Measurements from ENCODE around the gene CLCN4.

Gene CLCN4

GRCh38 chrX:10174810-10175209 lies 18.0 kb downstream of the CLCN4 start:
- no peak for ATAC-seq (replicated peaks; ENCODE audit: extremely low read depth, poor library complexity, severe bottlenecking)
- Mint-ChIP-seq H3K9me3 (no peaks in the 10 kb centered on the region), H3K4me1 (no peaks in the 10 kb centered on the region)

GRCh38 chrX:10175319-10175871 lies 18.6 kb downstream of the CLCN4 start:
- Mint-ChIP-seq H3K36me3 (ENCODE audit: insufficient read depth) (peaks cover 2% of the 10 kb centered on the region), H3K27me3 (peaks cover 23% of the 10 kb centered on the region), H3K27ac (ENCODE audit: low read depth) (no peak overlapping the region), H3K4me1 (no peaks in the 10 kb centered on the region), H3K9me3 (no peaks in the 10 kb centered on the region), H3K4me3 (no peak overlapping the region)
- ATAC-seq (replicated peaks; ENCODE audit: extremely low read depth, poor library complexity, severe bottlenecking) (no peak), DNase-seq (ENCODE audit: low spot score in 2 of 2) (no peak)

More at GRCh38 chrX:10174810-10175209, 18.0 kb downstream of the CLCN4 start:
- peaks cover 23% of the 10 kb centered on the region for H3K27me3 Mint-ChIP-seq
- DNase-seq (ENCODE audit: low spot score in 2 of 2), result no peak
- H3K27ac Mint-ChIP-seq (ENCODE audit: low read depth), result no peak overlapping the region
- H3K36me3 Mint-ChIP-seq (ENCODE audit: insufficient read depth), result peaks cover 2% of the 10 kb centered on the region
- no peak overlapping the region for H3K4me3 Mint-ChIP-seq

GRCh38 chrX:10176121-10177003 lies 19.6 kb downstream of the CLCN4 start:
- ATAC-seq (replicated peaks; ENCODE audit: extremely low read depth, poor library complexity, severe bottlenecking) (no peak), DNase-seq (ENCODE audit: low spot score in 2 of 2) (no peak)
- Mint-ChIP-seq H3K4me1 (no peaks in the 10 kb centered on the region), H3K9me3 (no peaks in the 10 kb centered on the region), H3K27ac (ENCODE audit: low read depth) (no peak overlapping the region), H3K27me3 (peaks cover 23% of the 10 kb centered on the region), H3K36me3 (ENCODE audit: insufficient read depth) (peaks cover 2% of the 10 kb centered on the region), H3K4me3 (no peak overlapping the region)

GRCh38 chrX:10177004-10177396 lies 20.2 kb downstream of the CLCN4 start:
- H3K36me3 Mint-ChIP-seq (ENCODE audit: insufficient read depth), result peaks cover 2% of the 10 kb centered on the region
- DNase-seq (ENCODE audit: low spot score in 2 of 2) (no peak), ATAC-seq (replicated peaks; ENCODE audit: extremely low read depth, poor library complexity, severe bottlenecking) (no peak)
- H3K9me3 Mint-ChIP-seq, result no peaks in the 10 kb centered on the region
- no peak overlapping the region for H3K4me3 Mint-ChIP-seq
- no peak overlapping the region for H3K27ac Mint-ChIP-seq (ENCODE audit: low read depth)
- no peaks in the 10 kb centered on the region for H3K4me1 Mint-ChIP-seq
- peaks cover 23% of the 10 kb centered on the region for H3K27me3 Mint-ChIP-seq

GRCh38 chrX:10177601-10178000 lies 20.8 kb downstream of the CLCN4 start:
- H3K4me1 Mint-ChIP-seq, result no peaks in the 10 kb centered on the region
- no peaks in the 10 kb centered on the region for H3K9me3 Mint-ChIP-seq
- ATAC-seq (replicated peaks; ENCODE audit: extremely low read depth, poor library complexity, severe bottlenecking), result no peak
- H3K36me3 Mint-ChIP-seq (ENCODE audit: insufficient read depth), result peaks cover 2% of the 10 kb centered on the region
- no peak for DNase-seq (ENCODE audit: low spot score in 2 of 2)
- no peak overlapping the region for H3K4me3 Mint-ChIP-seq
- peaks cover 23% of the 10 kb centered on the region for H3K27me3 Mint-ChIP-seq
- no peak overlapping the region for H3K27ac Mint-ChIP-seq (ENCODE audit: low read depth)

- Mint-ChIP-seq H3K4me1 (no peaks in the 10 kb centered on the region), H3K4me3 (no peak overlapping the region), H3K36me3 (ENCODE audit: insufficient read depth) (peaks cover 2% of the 10 kb centered on the region), H3K27me3 (peaks cover 23% of the 10 kb centered on the region), H3K27ac (ENCODE audit: low read depth) (no peak overlapping the region), H3K9me3 (no peaks in the 10 kb centered on the region)
- no peak for ATAC-seq (replicated peaks; ENCODE audit: extremely low read depth, poor library complexity, severe bottlenecking)
- no peak for DNase-seq (ENCODE audit: low spot score in 2 of 2)
Measured at GRCh38 chrX:10178866-10179463, 22.2 kb downstream of the CLCN4 start.

GRCh38 chrX:10183760-10184159 lies 27.0 kb downstream of the CLCN4 start:
- Mint-ChIP-seq H3K4me3 (no peak overlapping the region), H3K36me3 (ENCODE audit: insufficient read depth) (peaks cover 2% of the 10 kb centered on the region)
- no peak for ATAC-seq (replicated peaks; ENCODE audit: extremely low read depth, poor library complexity, severe bottlenecking)

GRCh38 chrX:10184411-10184810 lies 27.6 kb downstream of the CLCN4 start:
- DNase-seq (ENCODE audit: low spot score in 2 of 2), result no peak
- no peak for ATAC-seq (replicated peaks; ENCODE audit: extremely low read depth, poor library complexity, severe bottlenecking)
- H3K4me1 Mint-ChIP-seq, result peaks cover under 1% of the 10 kb centered on the region
- H3K36me3 Mint-ChIP-seq (ENCODE audit: insufficient read depth), result peaks cover under 1% of the 10 kb centered on the region
- H3K27ac Mint-ChIP-seq (ENCODE audit: low read depth), result no peak overlapping the region
- H3K27me3 Mint-ChIP-seq, result peaks cover 27% of the 10 kb centered on the region
- H3K4me3 Mint-ChIP-seq, result no peak overlapping the region
- no peaks in the 10 kb centered on the region for H3K9me3 Mint-ChIP-seq

More at GRCh38 chrX:10183760-10184159, 27.0 kb downstream of the CLCN4 start:
- no peaks in the 10 kb centered on the region for H3K9me3 Mint-ChIP-seq
- no peaks in the 10 kb centered on the region for H3K4me1 Mint-ChIP-seq
- no peak overlapping the region for H3K27ac Mint-ChIP-seq (ENCODE audit: low read depth)
- no peak for DNase-seq (ENCODE audit: low spot score in 2 of 2)
- H3K27me3 Mint-ChIP-seq, result peaks cover 27% of the 10 kb centered on the region

GRCh38 chrX:10186355-10186754 lies 29.6 kb downstream of the CLCN4 start:
- H3K4me1 Mint-ChIP-seq, result peaks cover 5% of the 10 kb centered on the region
- H3K4me3 Mint-ChIP-seq, result no peak overlapping the region
- no peaks in the 10 kb centered on the region for H3K36me3 Mint-ChIP-seq (ENCODE audit: insufficient read depth)
- H3K9me3 Mint-ChIP-seq, result no peaks in the 10 kb centered on the region
- DNase-seq (ENCODE audit: low spot score in 2 of 2) (no peak), ATAC-seq (replicated peaks; ENCODE audit: extremely low read depth, poor library complexity, severe bottlenecking) (no peak)
- H3K27me3 Mint-ChIP-seq, result peaks cover 27% of the 10 kb centered on the region
- H3K27ac Mint-ChIP-seq (ENCODE audit: low read depth), result no peak overlapping the region

GRCh38 chrX:10187421-10187820 lies 30.6 kb downstream of the CLCN4 start:
- H3K36me3 Mint-ChIP-seq (ENCODE audit: insufficient read depth), result no peaks in the 10 kb centered on the region
- DNase-seq (ENCODE audit: low spot score in 2 of 2) (no peak), ATAC-seq (replicated peaks; ENCODE audit: extremely low read depth, poor library complexity, severe bottlenecking) (no peak)
- no peak overlapping the region for H3K27ac Mint-ChIP-seq (ENCODE audit: low read depth)
- peaks cover 5% of the 10 kb centered on the region for H3K4me1 Mint-ChIP-seq
- no peak overlapping the region for H3K4me3 Mint-ChIP-seq
- no peaks in the 10 kb centered on the region for H3K9me3 Mint-ChIP-seq
- peaks cover 27% of the 10 kb centered on the region for H3K27me3 Mint-ChIP-seq

GRCh38 chrX:10189317-10190268 lies 32.8 kb downstream of the CLCN4 start:
- peak; percentile 40 for ATAC-seq (replicated peaks; ENCODE audit: extremely low read depth, poor library complexity, severe bottlenecking)
- H3K36me3 Mint-ChIP-seq (ENCODE audit: insufficient read depth), result no peaks in the 10 kb centered on the region
- DNase-seq (ENCODE audit: low spot score in 2 of 2), result peak; percentile 44 to 54
- H3K27me3 Mint-ChIP-seq, result peaks cover 27% of the 10 kb centered on the region
- H3K9me3 Mint-ChIP-seq, result no peaks in the 10 kb centered on the region
- peaks cover 5% of the 10 kb centered on the region for H3K4me1 Mint-ChIP-seq
- H3K27ac Mint-ChIP-seq (ENCODE audit: low read depth), result no peak overlapping the region
- H3K4me3 Mint-ChIP-seq, result no peak overlapping the region

- peaks cover 19% of the 10 kb centered on the region for H3K27me3 Mint-ChIP-seq
- peaks cover 5% of the 10 kb centered on the region for H3K4me1 Mint-ChIP-seq
- H3K4me3 Mint-ChIP-seq, result no peak overlapping the region
- no peak for DNase-seq (ENCODE audit: low spot score in 2 of 2)
- no peaks in the 10 kb centered on the region for H3K36me3 Mint-ChIP-seq (ENCODE audit: insufficient read depth)
- ATAC-seq (replicated peaks; ENCODE audit: extremely low read depth, poor library complexity, severe bottlenecking), result no peak
- H3K9me3 Mint-ChIP-seq, result no peaks in the 10 kb centered on the region
- H3K27ac Mint-ChIP-seq (ENCODE audit: low read depth), result no peak overlapping the region
Measured at GRCh38 chrX:10190367-10190766, 33.6 kb downstream of the CLCN4 start.
